GM12892 (cell line): ENCODE measurements around the gene HOXB13.

Source experiments
- POLR2A ChIP-seq: IDR thresholded peaks from 2 replicates; pipeline ENCODE4 v1.6.1; 2011; ENCODE audit warnings: low read depth, low read length, control low read depth
- TAF1 ChIP-seq: IDR thresholded peaks from 2 replicates; pipeline ENCODE4 v1.6.1; 2011; ENCODE audit warnings: low read depth, mild to moderate bottlenecking, control low read depth, low read length, borderline replicate concordance

DNA sequence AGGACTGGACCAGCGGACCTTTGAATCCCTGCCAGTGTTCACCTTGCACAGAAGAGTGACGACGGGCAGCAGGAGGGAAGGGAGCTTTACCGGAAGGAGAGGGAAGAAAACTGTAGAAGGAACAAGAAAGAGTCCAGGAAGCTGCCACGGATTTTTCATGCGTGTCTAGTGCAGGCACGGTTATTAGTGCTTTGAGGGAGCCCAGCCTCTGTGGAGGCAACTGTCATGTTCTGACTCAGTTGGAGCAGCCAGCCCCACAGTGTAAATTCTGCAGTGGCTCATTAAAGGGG is 6.5 kb upstream of the HOXB13 start:
- TF ChIP-seq POLR2A (no peak), TAF1 (no peak)
